Tibial nerve (tissue), 3 donors: ENCODE results near the gene TUFM.

Experiments
- POLR2A ChIP-seq, 2 donors: fragments of 450-650 bp; IDR thresholded peaks; one replicate each; pipeline ENCODE4 v1.6.1; 2017; ENCODE audit warnings: antibody characterized with exemption in 2 of 2, mild to moderate bottlenecking in 2 of 2, moderate library complexity in 2 of 2
- TF ChIP-seq, protein P1 (sequence below), 5 experiments: fragments of 200-600 bp in 3 of 5; fragments of 450-650 bp in 2 of 5; sonication (generic) in 3 of 5; IDR thresholded peaks; one replicate each; pipeline ENCODE4 v1.5.1; 2016 to 2019; ENCODE audit warnings: antibody characterized with exemption in 5 of 5, mild to moderate bottlenecking in 3 of 5, moderate library complexity in 2 of 5

DNA sequence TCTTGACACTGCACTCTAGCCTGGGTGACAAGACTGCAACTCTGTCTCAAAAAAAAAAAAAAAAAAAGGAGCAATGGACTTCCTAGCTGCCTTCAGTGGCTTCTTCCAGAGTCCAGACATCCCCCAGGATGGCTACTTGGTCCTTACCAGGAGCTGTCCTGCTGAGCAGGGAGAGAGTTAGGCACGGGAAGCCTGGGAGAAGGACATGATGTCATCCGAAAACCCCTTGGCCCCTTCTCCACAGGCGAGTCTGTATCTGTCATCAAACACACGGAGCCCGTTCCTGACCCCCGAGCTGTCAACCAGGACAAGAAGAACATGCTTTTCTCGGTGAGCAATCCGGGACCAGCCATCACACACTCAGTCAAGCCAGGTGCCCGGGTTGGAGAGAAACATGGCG is 40.8 kb upstream of the TUFM start:
- TF ChIP-seq, protein P1, sequence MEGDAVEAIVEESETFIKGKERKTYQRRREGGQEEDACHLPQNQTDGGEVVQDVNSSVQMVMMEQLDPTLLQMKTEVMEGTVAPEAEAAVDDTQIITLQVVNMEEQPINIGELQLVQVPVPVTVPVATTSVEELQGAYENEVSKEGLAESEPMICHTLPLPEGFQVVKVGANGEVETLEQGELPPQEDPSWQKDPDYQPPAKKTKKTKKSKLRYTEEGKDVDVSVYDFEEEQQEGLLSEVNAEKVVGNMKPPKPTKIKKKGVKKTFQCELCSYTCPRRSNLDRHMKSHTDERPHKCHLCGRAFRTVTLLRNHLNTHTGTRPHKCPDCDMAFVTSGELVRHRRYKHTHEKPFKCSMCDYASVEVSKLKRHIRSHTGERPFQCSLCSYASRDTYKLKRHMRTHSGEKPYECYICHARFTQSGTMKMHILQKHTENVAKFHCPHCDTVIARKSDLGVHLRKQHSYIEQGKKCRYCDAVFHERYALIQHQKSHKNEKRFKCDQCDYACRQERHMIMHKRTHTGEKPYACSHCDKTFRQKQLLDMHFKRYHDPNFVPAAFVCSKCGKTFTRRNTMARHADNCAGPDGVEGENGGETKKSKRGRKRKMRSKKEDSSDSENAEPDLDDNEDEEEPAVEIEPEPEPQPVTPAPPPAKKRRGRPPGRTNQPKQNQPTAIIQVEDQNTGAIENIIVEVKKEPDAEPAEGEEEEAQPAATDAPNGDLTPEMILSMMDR (IDR thresholded peaks at IDR 0.05), result no peak
- TF ChIP-seq POLR2A (IDR thresholded peaks at IDR 0.05), result no peak
